Nephron progenitor cell (in vitro differentiated cells): ENCODE measurements around the gene MLC1.

Experiments used
- DNase-seq: peaks from one replicate; pipeline ENCODE4 v3.0.0; 2021
- H3K27ac Mint-ChIP-seq: 2 replicates; pipeline ENCODE4 v1.8.0; 2021; ENCODE audit warnings: mild to moderate bottlenecking, moderate library complexity, mixed read lengths
- H3K27me3 Mint-ChIP-seq: 2 replicates; pipeline ENCODE4 v1.8.0; 2021; ENCODE audit warnings: mild to moderate bottlenecking, low read depth, mixed read lengths; ENCODE audit not compliant: poor library complexity
- H3K36me3 Mint-ChIP-seq: 2 replicates; pipeline ENCODE4 v1.8.0; 2021; ENCODE audit warnings: low read depth, mixed read lengths
- H3K4me1 Mint-ChIP-seq: 2 replicates; pipeline ENCODE4 v1.8.0; 2021; ENCODE audit warnings: mixed read lengths
- H3K4me3 Mint-ChIP-seq: 2 replicates; pipeline ENCODE4 v1.8.0; 2021; ENCODE audit warnings: mild to moderate bottlenecking, moderate library complexity, mixed read lengths
- H3K9me3 Mint-ChIP-seq: 2 replicates; pipeline ENCODE4 v1.8.0; 2021; ENCODE audit warnings: mild to moderate bottlenecking, moderate library complexity, mixed read lengths
- CTCF ChIP-seq: fragments of 200-600 bp; sonication (generic); IDR thresholded peaks from 2 replicates; pipeline ENCODE4 v1.5.0; 2021; ENCODE audit warnings: antibody characterized with exemption

Gene MLC1

GRCh38 chr22:50085211-50085972 lies at the start of gene MLC1:
Gene MLC1 (minus strand): TSS chr22:50085426. CDS start chr22:50084902, 524 bp downstream.
- peak within 1 kb of the TSS; percentile 34 for H3K4me3 Mint-ChIP-seq
- H3K4me1 Mint-ChIP-seq, result peaks cover 21% of the 10 kb centered on the region
- H3K9me3 Mint-ChIP-seq, result peaks cover 21% of the 10 kb centered on the region
- no peaks in the 10 kb centered on the region for H3K36me3 Mint-ChIP-seq
- TF ChIP-seq CTCF, result no peak
- no peak within 1 kb of the TSS for H3K27ac Mint-ChIP-seq
- peaks cover 15% of the 10 kb centered on the region for H3K27me3 Mint-ChIP-seq
- DNase-seq, result no peak

GRCh38 chr22:50134481-50134880 lies 49.3 kb upstream of the MLC1 start:
- H3K27me3 Mint-ChIP-seq, result peaks cover 16% of the 10 kb centered on the region
- H3K4me3 Mint-ChIP-seq, result no peak overlapping the region
- DNase-seq, result no peak
- peaks cover 10% of the 10 kb centered on the region for H3K9me3 Mint-ChIP-seq
- H3K27ac Mint-ChIP-seq, result no peak overlapping the region
- no peak for TF ChIP-seq CTCF
- H3K4me1 Mint-ChIP-seq, result peaks cover 10% of the 10 kb centered on the region
- H3K36me3 Mint-ChIP-seq, result no peaks in the 10 kb centered on the region

- no peaks in the 10 kb centered on the region for H3K36me3 Mint-ChIP-seq
- no peak for TF ChIP-seq CTCF
- H3K27ac Mint-ChIP-seq, result no peak overlapping the region
- no peak for DNase-seq
- H3K4me3 Mint-ChIP-seq, result no peak overlapping the region
- H3K4me1 Mint-ChIP-seq, result peaks cover 9% of the 10 kb centered on the region
- H3K9me3 Mint-ChIP-seq, result peaks cover 13% of the 10 kb centered on the region
- peaks cover 24% of the 10 kb centered on the region for H3K27me3 Mint-ChIP-seq
These were observed 46.7 kb upstream of the MLC1 start for GRCh38 chr22:50131894-50132293.

- peaks cover 25% of the 10 kb centered on the region for H3K9me3 Mint-ChIP-seq
These were observed 44.0 kb upstream of the MLC1 start for GRCh38 chr22:50129121-50129736.

GRCh38 chr22:50125029-50125428 lies 39.8 kb upstream of the MLC1 start:
- no peak overlapping the region for H3K4me3 Mint-ChIP-seq
- peaks cover 5% of the 10 kb centered on the region for H3K36me3 Mint-ChIP-seq
- peaks cover 58% of the 10 kb centered on the region for H3K9me3 Mint-ChIP-seq
- H3K4me1 Mint-ChIP-seq, result no peaks in the 10 kb centered on the region
- H3K27ac Mint-ChIP-seq, result no peak overlapping the region
- peaks cover 30% of the 10 kb centered on the region for H3K27me3 Mint-ChIP-seq
- TF ChIP-seq CTCF, result no peak
- no peak for DNase-seq

More at GRCh38 chr22:50129121-50129736, 44.0 kb upstream of the MLC1 start:
- Mint-ChIP-seq H3K27me3 (peaks cover 38% of the 10 kb centered on the region), H3K36me3 (no peaks in the 10 kb centered on the region), H3K4me1 (no peaks in the 10 kb centered on the region), H3K4me3 (no peak overlapping the region), H3K27ac (no peak overlapping the region)
- no peak for TF ChIP-seq CTCF
- DNase-seq, result no peak
